Panc1 (cell line): ENCODE results near the gene ATP11A.

Source experiments
- POLR2AphosphoS5 ChIP-seq: IDR thresholded peaks from 2 replicates; pipeline ENCODE4 v1.6.1; 2012; ENCODE audit warnings: mild to moderate bottlenecking, low read depth, low read length, moderate library complexity
- SIN3A ChIP-seq: IDR thresholded peaks from 2 replicates; pipeline ENCODE4 v1.6.1; 2012; ENCODE audit warnings: low read depth, mild to moderate bottlenecking, low read length, moderate library complexity, borderline replicate concordance; ENCODE audit not compliant: insufficient read depth
- TF ChIP-seq, protein P1 (sequence below): fragments of 450-650 bp; IDR thresholded peaks from 2 replicates; pipeline ENCODE4 v1.5.1; 2017; ENCODE audit warnings: mild to moderate bottlenecking

DNA sequence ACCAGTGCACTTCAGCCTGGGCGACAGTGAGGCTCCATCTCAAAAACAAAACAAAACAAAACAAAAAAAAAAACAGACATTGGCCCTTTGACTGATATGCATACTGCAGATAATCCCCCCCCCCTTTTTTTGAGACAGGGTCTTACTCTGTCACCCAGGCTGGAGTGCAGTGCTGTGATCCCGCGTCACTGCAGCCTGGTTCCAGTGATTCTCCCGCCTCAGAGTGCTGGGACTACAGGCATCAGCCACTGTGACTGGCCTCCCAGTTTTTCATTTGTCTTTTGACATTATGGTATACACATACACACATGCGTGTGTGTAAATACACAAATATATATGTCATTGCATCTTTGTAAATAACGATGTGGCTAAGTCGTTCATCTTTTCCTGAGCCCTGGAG lies 61.8 kb downstream of the ATP11A start:
- TF ChIP-seq, protein P1, sequence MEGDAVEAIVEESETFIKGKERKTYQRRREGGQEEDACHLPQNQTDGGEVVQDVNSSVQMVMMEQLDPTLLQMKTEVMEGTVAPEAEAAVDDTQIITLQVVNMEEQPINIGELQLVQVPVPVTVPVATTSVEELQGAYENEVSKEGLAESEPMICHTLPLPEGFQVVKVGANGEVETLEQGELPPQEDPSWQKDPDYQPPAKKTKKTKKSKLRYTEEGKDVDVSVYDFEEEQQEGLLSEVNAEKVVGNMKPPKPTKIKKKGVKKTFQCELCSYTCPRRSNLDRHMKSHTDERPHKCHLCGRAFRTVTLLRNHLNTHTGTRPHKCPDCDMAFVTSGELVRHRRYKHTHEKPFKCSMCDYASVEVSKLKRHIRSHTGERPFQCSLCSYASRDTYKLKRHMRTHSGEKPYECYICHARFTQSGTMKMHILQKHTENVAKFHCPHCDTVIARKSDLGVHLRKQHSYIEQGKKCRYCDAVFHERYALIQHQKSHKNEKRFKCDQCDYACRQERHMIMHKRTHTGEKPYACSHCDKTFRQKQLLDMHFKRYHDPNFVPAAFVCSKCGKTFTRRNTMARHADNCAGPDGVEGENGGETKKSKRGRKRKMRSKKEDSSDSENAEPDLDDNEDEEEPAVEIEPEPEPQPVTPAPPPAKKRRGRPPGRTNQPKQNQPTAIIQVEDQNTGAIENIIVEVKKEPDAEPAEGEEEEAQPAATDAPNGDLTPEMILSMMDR: no peak
- no peak for TF ChIP-seq SIN3A
- TF ChIP-seq POLR2AphosphoS5: no peak
